ENCODE results near the gene SLC4A1.

- no peak for TF ChIP-seq CTCF (IDR thresholded peaks at IDR 0.05; ENCODE audit: extremely low read depth in 1 of 2, insufficient read depth in 1 of 2, low read depth in 1 of 2, low read length in 2 of 2)
- TF ChIP-seq POLR2A (IDR thresholded peaks at IDR 0.05; ENCODE audit: low read depth, low read length) = no peak
- no peak for TF ChIP-seq MAX (IDR thresholded peaks at IDR 0.05; ENCODE audit: insufficient read depth, insufficient read length)
- no peak for TF ChIP-seq POLR2AphosphoS5 (IDR thresholded peaks at IDR 0.05; ENCODE audit: insufficient read depth, low read depth, low read length)
Observed at GRCh38 chr17:44257815-44258760, 9.8 kb downstream of the SLC4A1 start.

Data from endothelial cell of umbilical vein (primary cell).